AG04449 (cell line): ENCODE results near the gene ZNF335.

ENCODE experiments used
- CTCF ChIA-PET: fragments of 350-600 bp; formaldehyde crosslinking; extraction: SDS; loops from one replicate; lab custom pipeline; 2021; ENCODE audit warnings: antibody characterized with exemption; lab: Yijun Ruan, JAX
- POLR2A ChIA-PET: fragments of 400-600, 350-600 bp; formaldehyde crosslinking; extraction: SDS; loops from one replicate; lab custom pipeline; 2020; ENCODE audit warnings: antibody characterized with exemption, inconsistent platforms; lab: Yijun Ruan, JAX
- DNase-seq: peaks from one replicate; pipeline ENCODE4 v3.0.0-alpha.2; 2010; ENCODE audit warnings: low read depth, low spot score
- H3K4me3 ChIP-seq: 2 replicates; pipeline ENCODE4 v1.5.1; 2011; ENCODE audit warnings: low read depth, mild to moderate bottlenecking, control low read depth, low read length
- CTCF ChIP-seq: IDR thresholded peaks from one replicate; pipeline ENCODE4 v1.5.1; 2011; ENCODE audit warnings: mild to moderate bottlenecking, moderate library complexity, low read length, control low read depth, inconsistent platforms; ENCODE audit not compliant: insufficient read depth; ENCODE audit errors: missing control alignments

ZNF335 gene

DNA sequence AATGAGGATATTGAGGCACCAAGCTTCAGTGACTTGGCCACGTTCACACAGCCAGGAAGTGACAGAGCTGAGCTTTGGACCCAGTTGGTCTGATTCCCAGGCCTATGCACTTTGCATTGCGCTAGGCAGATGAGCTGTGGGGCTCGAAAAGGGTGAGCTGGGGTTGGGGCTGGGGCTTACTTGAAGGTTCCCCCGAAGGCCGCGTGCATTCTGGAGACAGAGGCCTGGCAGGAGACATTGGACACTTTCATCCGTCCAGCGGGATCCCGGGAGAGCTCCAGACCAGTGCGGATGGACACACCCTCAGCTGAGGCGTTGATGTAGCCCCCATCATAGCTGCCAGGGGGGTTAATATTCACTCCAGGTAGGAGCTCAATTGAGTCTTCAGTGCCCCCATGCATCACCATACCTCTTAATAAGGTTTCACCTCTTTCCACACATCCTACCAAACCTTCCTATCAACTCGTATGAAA is 62.6 kb downstream of the ZNF335 start:
- no peak overlapping the region for H3K4me3 ChIP-seq
- ChIA-PET POLR2A (interaction anchor here (0.7 kb wide), 1 partner anchor 25 kb away, joined by 3 read pairs; the partner anchor contains the start of gene PCIF1), CTCF (interaction anchor here (1.0 to 3.7 kb wide), 5 partner anchors 10 to 20 kb away, joined by 3 to 22 read pairs (median 4); partner anchors contain the start of genes CTSA and NEURL2)
- DNase-seq = no peak
- TF ChIP-seq CTCF = no peak

DNA sequence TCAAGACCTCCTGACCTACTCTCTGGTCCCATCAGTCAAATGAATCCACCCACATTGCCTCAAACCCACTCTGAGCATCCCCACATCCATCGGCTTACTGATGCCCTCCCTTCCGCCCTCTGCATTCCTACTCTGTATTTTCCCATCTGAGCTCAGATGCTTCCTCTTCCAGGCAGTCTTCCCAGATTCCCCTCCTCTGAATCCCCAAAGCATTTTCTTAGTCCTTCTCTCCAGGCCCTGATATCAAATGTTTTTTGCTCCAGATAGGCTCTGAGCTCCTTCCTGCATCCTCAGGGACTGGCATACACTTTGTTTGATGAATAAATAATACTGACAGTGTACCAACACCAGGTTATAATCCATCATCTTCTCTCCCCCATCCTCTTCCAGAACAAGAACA is 63.9 kb downstream of the ZNF335 start:
- no peak for TF ChIP-seq CTCF
- DNase-seq = no peak
- CTCF ChIA-PET = interaction anchor here (1.4 to 3.7 kb wide), 4 partner anchors 9 to 19 kb away, joined by 3 to 22 read pairs (median 5); partner anchors contain the start of genes CTSA and NEURL2
- H3K4me3 ChIP-seq = no peak overlapping the region
- POLR2A ChIA-PET = no interaction called here

GRCh38 chr20:45907219-45907948 is 64.6 kb downstream of the ZNF335 start:
- ChIA-PET POLR2A (no interaction called here), CTCF (interaction anchor here (1.5 to 3.7 kb wide), 2 partner anchors 12 to 18 kb away, joined by 3 to 22 read pairs; partner anchors contain the start of genes CTSA and NEURL2)
- H3K4me3 ChIP-seq = no peak overlapping the region
- DNase-seq = no peak
- TF ChIP-seq CTCF = no peak

DNA sequence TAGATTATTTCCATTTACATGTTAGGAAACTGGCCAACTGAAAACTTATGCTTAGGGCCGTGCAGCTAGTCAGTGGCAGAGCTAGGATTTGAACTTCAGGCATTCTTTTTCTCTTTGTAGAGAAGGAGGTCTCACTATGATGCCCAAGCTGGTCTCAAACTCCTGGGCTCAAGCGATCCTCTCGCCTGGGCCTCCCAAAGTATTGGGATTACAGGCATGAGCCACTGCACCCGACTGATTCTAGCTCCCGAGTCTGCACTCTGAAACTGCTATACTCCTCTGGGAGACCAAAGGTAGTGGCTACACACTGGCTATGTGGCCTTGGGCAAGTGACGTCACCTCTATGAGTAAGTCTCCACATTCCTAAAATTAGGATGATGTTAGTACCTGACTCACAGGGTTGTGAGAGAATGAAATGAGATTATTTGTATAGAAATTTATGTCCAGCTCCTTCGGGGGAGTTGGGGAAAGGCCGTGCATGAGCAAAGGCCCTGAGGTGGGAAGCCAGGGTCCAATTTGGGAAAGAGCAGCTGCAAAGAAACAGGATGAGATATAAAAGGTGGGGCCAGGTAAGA is 66.4 kb downstream of the ZNF335 start:
- ChIA-PET CTCF (interaction anchor here (0.8 to 1.9 kb wide), 5 partner anchors 8 to 82 kb away, joined by 3 to 14 read pairs (median 5); partner anchors contain the start of genes CTSA and NEURL2), POLR2A (interaction anchor here (0.7 to 1.5 kb wide), 5 partner anchors 9 to 28 kb away, joined by 3 to 5 read pairs (median 4); partner anchors contain the start of genes CTSA and NEURL2)

GRCh38 chr20:45904583-45905504 is 67.2 kb downstream of the ZNF335 start:
- no peak for TF ChIP-seq CTCF
- CTCF ChIA-PET = interaction anchor here (0.6 to 1.9 kb wide), 6 partner anchors 8 to 498 kb away, joined by 3 to 14 read pairs (median 4); partner anchors contain the start of genes CTSA and NEURL2
- no peak for DNase-seq
- POLR2A ChIA-PET = interaction anchor here (0.6 to 1.5 kb wide), 5 partner anchors 8 to 35 kb away, joined by 3 to 5 read pairs (median 3); partner anchors contain the start of genes CTSA and NEURL2
- no peak overlapping the region for H3K4me3 ChIP-seq

More for the DNA sequence above, 66.4 kb downstream of the ZNF335 start:
- no peak overlapping the region for H3K4me3 ChIP-seq
- TF ChIP-seq CTCF = no peak
- peak; percentile 34 for DNase-seq
